ENCODE data around the gene RPL32.

GRCh38 chr3:12809001-12809400, 32.4 kb downstream of the RPL32 start:
- TF ChIP-seq, protein P1, sequence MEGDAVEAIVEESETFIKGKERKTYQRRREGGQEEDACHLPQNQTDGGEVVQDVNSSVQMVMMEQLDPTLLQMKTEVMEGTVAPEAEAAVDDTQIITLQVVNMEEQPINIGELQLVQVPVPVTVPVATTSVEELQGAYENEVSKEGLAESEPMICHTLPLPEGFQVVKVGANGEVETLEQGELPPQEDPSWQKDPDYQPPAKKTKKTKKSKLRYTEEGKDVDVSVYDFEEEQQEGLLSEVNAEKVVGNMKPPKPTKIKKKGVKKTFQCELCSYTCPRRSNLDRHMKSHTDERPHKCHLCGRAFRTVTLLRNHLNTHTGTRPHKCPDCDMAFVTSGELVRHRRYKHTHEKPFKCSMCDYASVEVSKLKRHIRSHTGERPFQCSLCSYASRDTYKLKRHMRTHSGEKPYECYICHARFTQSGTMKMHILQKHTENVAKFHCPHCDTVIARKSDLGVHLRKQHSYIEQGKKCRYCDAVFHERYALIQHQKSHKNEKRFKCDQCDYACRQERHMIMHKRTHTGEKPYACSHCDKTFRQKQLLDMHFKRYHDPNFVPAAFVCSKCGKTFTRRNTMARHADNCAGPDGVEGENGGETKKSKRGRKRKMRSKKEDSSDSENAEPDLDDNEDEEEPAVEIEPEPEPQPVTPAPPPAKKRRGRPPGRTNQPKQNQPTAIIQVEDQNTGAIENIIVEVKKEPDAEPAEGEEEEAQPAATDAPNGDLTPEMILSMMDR (IDR thresholded peaks at IDR 0.05), result no peak
- no peak for TF ChIP-seq POLR2A (IDR thresholded peaks at IDR 0.05)
